GM18511 (cell line): Measurements from ENCODE around the gene SPNS3.

ENCODE experiments used
- ATAC-seq: cut with Tn5 transposase; IDR thresholded peaks from one replicate; pipeline ENCODE4 v1.9.1; 2021; ENCODE audit warnings: mild to moderate bottlenecking, moderate library complexity; ENCODE audit not compliant: unreplicated experiment

The SPNS3 gene

DNA sequence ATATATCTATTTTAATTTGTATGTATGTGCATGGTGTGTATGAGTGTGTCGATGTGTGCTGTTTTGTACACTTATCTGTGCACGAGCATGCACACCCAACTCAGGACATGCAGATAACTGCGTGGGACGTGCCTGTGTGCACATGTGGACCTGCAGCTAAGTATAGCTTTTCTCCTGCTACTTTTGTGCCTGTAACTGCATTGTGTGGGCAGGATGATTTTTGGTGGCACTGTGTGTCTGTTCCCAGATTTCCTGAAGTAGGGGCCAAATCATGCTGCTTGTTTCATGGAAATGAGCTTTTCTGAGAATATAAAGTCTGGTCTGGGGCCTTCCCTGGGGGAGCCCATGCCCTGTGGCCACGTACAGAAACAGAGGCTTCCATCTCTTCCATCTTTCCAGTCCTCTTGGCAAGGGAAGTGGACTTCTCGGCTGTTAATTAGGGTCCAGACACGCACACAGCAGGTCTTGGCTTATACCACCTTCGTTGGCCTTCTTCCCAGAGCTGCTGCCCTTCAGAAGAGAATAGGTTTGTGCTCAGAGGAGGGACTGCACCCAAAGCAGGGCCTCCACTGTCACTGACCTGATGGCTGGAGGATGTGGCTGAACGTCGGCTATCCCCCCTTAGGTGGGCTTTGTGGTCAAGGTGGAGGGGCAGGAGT is 30.2 kb downstream of the SPNS3 start:
- no peak for ATAC-seq

DNA sequence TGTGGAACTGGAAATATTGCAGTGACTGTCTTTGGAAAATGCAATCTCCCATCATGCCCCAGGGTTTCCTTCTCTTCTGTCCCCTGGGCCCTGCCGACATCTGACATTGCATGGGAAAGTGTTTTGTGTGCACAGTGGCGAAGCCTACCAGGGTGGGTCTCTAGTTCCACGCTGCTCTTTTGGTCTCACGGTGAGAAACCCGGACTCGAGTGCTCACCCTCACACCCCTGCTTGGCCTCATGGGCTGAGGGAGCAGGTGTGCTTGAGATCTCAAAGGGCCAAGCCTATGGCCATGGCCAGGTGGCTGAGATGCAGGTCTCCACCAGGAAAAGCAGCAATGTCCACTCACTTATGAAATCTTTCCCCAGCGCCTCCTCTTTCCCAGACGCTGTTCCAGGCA is 32.0 kb downstream of the SPNS3 start:
- no peak for ATAC-seq

DNA sequence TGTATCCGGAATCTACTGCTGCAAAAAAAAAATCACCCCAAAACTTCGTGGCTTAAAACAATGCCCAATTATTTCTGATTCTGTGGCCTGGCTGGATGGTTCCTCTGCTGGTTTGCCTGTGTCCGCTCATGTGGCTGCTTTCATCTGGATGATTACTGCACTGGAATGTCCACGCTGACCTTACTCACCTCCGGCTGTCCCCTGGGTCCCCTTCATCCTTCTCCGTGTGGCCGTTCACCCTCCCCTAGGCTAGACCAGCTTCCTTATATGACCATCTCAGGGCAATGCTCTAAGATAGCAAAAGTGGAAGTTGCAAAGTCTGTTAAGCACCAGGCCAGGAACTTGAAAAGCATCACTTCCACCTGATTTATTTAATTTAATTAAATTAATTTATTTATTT is 33.5 kb downstream of the SPNS3 start:
- ATAC-seq, result no peak

GRCh38 chr17:4469552-4469951 is 35.8 kb downstream of the SPNS3 start:
- ATAC-seq, result no peak

- no peak for ATAC-seq
These were observed 38.5 kb downstream of the SPNS3 start for GRCh38 chr17:4472286-4472685.

- no peak for ATAC-seq
These were observed 40.4 kb downstream of the SPNS3 start for GRCh38 chr17:4474093-4474492.

DNA sequence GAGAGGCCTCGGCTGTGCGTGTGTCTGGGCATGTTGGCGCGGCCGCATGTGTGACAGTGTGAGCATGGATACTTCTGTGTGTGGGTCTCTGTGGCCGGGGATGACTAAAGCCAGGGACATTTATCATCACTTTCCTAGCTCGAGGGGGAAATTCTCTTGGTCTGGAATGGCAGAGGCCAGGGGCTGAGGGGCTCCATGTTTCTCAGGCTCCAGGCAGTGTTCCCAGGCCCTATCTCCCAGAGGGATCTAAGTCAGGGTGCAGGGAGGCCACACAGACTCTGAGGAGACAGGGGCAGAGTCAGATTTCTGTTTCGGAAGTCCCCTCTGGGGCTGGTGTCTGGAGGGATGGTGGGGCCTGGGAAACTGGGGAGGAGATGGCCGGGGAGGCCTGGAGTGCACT is 41.3 kb downstream of the SPNS3 start:
- ATAC-seq, result no peak

- no peak for ATAC-seq
These were observed 41.7 kb downstream of the SPNS3 start for GRCh38 chr17:4475463-4475862.

DNA sequence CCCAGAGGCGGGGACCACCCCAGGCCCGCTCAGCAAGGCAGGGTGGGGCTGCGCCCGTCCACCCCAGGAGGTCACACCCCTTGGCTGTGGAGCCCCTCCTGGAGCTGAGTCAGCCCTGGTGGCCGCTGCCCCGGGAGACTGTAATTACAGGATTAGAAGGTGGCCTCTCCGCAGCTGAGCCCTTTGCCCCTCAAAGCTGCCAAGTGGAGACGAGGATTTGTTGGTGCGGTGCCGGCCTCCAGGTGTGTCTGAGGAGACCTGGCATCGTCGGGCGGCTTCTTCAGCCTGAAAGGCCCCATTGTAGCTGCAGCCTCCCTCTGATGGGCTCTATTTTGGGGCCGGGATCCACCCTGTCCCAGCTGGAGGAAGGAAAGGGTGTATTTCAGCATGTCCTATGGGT is 42.3 kb downstream of the SPNS3 start:
- no peak for ATAC-seq

DNA sequence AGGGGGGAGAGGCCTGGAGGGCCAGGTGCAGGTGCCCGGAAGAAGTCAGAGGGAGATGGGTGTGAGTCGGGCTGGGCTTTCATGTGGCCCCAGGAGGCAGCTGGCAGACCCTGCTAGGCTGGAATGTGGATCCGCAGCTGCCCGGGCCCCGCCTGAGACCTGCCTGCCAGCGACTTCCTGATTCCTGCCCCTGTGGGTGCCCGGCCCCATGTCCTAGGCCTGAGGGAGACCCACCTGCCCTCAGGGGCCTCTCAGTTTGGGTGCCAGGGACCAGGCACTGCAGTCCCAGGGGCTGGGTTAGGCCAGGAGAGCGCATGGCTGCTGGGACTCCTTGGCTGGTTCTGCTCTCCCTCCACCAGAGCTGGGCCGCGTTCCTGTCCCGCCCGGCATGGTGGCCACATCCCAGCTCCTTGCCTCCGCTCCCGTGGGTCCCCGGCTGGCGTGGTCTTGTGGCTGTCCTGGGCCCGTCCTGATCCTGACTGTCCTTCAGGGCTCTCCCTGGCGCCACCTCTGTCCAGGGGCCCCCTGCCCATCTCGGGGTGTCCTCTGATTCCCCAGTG is 42.9 kb downstream of the SPNS3 start:
- ATAC-seq, result no peak

DNA sequence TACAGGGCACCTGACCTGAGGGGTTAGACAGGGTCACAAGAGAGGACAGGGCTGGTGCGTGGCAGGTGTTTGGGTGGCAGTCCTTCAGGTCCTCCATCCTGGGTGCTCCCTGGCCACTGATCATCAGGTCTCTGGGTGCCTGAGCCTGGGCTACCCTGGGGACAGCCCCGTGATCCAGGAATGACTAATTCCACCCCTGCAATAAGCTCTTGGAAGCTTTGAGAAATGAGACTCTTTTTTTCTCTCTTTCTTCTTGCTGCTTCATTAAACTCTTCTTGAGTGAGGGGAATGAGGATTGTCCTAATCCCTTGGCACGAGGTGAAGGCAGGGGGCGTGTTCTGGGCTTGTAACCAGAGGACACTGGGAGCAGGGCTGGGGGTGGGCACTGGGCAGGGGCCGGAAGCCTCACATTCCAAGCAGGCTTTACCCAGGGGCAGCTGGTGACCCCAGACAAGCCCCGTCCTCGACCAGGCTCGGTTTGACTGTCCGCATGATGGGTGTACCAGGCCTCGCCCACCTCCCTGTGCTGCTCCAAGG is 43.6 kb downstream of the SPNS3 start:
- ATAC-seq, result no peak

DNA sequence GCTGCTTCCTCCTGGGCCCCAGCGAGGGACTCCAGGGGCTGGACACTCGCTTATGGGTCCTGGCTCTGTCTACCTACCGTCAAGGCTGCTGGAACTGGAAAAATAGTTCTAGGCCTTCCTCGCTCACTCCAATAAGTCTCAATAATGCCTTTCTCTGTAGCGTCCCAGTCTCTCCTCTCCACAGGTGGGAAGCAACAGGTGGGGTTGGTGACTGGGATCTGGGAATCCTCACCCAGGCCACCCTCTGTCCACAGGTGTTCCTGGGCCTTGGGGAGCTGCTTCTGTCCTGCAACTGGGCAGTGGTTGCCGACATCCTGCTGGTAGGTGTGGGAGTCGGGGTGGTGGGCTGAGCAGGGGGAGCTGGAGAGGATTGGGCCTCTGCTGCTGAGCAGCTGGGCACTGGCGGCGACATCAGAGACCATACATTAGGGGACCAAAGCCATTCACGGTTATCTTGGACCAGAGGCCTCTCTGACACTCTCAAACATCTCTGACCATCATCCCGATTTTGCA is 44.6 kb downstream of the SPNS3 start:
- no peak for ATAC-seq

- no peak for ATAC-seq
These were observed 45.7 kb downstream of the SPNS3 start for GRCh38 chr17:4479340-4479981.

- ATAC-seq, result no peak
These were observed 46.4 kb downstream of the SPNS3 start for GRCh38 chr17:4479982-4480751.

GRCh38 chr17:4480929-4481898 is 47.5 kb downstream of the SPNS3 start:
- no peak for ATAC-seq

DNA sequence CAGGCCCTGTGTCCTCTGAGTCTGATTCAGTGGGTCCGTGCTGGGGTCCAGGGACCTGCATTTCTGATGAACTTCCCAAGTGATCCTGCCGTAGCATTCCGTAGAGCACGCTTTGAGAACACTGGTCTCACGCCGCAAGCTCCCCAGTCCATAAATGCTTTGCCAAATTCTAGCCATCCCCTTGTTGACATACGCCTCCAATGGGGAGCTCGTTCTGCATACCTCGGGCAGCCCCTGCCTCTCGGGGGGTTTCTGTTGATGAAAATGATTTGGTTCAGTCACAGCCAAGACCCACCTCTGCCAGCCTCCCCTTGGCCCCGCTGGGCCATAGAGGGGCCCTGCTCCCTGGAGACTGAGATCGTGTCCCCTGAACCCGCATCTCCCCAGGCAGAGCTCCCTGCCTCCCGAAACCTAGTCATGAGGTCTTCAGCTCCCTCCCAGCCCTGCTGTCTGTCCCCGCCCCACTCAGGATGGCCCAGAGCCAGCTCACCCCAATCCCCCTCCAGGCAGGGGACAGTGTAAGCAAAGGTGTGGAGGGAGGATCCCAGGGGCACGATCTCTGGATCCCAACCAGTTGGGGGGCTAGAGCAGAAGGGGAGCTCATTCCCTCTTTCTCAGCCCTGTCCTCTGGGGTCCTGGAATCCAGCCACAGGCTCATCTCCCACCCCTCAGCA is 48.7 kb downstream of the SPNS3 start:
- no peak for ATAC-seq

GRCh38 chr17:4483012-4483840 is 49.5 kb downstream of the SPNS3 start:
- ATAC-seq, result no peak

DNA sequence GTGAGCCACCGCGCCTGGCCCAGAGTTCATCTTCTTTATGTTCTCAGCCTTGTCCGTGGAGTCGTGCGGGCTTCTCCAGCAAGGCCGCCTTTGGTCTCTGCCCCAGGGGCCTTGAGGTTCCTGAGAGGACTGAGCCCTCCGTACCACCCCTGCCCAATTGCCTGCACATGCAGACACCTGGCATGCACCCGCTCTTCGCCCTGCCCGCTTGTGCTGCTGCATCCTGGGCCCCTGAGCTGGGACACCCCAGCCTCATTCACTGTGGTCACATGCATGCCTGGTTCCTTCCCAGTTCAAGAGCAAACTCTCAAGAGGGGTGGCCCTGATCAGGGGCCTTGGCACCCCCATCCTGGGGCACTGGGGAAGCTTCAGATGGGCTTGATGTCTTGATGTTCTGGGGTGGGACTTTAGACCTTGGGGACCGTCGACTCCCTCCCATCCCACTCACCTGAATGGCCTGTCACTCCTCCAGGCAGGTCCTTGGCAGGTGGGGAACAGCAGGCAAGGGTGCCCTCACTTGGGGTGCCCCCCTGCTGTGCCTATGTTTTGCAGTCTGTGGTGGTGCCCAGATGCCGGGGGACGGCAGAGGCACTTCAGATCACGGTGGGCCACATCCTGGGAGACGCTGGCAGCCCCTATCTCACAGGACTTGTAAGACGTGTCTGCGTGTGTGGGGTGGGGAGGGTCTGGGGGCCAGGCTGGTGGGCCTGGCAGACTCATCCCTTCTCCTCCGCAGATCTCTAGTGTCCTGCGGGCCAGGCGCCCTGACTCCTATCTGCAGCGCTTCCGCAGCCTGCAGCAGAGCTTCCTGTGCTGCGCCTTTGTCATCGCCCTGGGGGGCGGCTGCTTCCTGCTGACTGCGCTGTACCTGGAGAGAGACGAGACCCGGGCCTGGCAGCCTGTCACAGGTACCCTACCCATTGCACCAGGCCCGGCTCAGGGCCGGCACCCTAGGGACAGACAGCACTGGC is 52.2 kb downstream of the SPNS3 start:
- no peak for ATAC-seq
